ENCODE results near the gene COL27A1. TPM values are rescaled to one million over a fixed set of nuclear protein-coding genes. Genes with fewer than 3 reads are reported as not detected.

The COL27A1 gene
- total RNA-seq, 1 donor from 2014 or later, result 20.3 TPM

DNA sequence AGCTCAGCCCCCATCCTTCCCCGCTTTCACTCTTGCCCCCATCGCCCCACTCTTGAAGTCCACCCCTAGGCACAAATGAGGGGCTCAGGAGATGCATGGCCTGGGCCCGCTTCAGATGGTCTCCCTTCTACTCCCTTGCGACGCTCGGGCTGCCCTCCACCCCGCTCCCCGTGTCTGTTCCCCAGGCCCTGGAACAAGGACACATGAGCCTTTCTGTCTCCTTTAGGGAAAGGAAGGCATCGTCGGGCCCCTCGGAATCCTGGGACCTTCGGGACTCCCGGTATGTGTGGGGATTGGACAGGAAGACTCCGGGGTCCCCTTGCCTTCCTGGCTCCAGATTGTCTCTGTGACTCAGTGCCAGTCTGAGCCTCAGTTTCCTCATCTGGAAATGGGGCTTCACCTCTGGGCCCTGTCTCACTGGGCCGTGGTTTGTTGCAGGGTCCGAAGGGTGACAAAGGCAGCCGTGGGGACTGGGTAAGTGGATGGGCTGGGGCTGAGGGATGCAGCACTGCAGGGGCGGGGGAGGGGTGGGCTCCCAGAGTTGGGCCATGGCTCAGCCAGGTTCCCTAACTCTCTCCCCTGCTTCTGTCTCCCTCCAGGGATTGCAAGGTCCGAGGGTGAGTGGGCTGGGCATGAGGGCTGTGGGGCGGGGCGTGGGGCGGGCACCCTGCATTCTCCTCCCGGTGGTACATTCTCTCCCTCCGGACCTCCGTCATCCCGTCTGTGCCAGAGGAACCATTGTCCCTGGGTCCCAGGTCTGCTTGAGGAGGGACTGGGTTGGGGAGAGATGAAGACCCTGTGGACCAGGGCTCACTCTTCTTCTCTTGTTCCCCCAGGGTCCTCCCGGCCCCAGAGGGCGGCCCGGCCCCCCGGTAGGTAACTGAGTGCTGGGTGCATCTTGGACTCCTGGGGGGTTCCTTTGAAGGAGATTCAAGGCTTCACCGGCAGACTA, 145.8 kb downstream of the COL27A1 start:
- Mint-ChIP-seq H3K4me1 (peaks cover 4% of the 10 kb centered on the region), H3K36me3 (ENCODE audit: low read depth) (peaks cover 7% of the 10 kb centered on the region), H3K27me3 (ENCODE audit: low read depth) (no peaks in the 10 kb centered on the region), H3K9me3 (no peaks in the 10 kb centered on the region), H3K4me3 (no peak overlapping the region), H3K27ac (ENCODE audit: unreplicated experiment) (no peak overlapping the region)
- TF ChIP-seq, protein P1, sequence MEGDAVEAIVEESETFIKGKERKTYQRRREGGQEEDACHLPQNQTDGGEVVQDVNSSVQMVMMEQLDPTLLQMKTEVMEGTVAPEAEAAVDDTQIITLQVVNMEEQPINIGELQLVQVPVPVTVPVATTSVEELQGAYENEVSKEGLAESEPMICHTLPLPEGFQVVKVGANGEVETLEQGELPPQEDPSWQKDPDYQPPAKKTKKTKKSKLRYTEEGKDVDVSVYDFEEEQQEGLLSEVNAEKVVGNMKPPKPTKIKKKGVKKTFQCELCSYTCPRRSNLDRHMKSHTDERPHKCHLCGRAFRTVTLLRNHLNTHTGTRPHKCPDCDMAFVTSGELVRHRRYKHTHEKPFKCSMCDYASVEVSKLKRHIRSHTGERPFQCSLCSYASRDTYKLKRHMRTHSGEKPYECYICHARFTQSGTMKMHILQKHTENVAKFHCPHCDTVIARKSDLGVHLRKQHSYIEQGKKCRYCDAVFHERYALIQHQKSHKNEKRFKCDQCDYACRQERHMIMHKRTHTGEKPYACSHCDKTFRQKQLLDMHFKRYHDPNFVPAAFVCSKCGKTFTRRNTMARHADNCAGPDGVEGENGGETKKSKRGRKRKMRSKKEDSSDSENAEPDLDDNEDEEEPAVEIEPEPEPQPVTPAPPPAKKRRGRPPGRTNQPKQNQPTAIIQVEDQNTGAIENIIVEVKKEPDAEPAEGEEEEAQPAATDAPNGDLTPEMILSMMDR (conservative IDR thresholded peaks at IDR 0.05), result no peak
- DNase-seq (ENCODE audit: low read depth, low spot score), result no peak

DNA sequence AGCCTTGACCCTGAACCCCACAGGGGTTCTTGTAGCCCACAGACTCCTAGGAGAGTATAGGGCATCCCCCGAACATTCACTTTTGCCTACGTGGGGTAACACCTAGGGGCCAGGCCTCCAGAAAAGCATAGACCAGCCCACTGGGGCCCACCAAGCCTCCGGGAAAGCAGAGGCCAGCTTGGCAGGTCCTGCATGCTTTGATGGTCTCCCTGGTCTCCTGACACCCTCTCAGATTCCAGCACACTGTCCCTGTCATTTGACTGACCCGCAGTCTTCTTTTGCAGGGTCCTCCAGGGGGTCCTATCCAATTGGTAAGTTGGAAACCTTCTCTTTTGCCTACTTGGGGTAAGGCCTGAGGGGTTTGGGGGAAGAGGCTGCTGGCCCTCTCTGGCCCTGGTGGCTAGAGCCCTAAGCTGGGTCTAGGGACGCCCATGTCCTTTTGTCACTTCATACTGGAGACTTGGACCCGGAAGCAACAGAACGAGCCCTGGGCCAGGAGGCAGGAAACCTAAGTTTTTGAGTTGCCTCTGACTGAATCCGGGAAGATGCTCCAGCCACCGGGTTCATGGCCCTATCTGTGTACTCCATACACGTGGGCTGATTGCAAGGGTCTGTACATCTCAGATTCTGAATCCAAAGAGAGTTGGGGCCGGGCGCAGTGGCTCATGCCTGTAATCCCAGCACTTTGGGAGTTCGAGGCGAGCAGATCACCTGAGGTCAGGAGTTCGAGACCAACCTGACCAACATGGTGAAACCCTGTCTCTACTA, 146.6 kb downstream of the COL27A1 start:
- H3K27ac Mint-ChIP-seq (ENCODE audit: unreplicated experiment), result no peak overlapping the region
- TF ChIP-seq, protein P1 (conservative IDR thresholded peaks at IDR 0.05), result no peak
- H3K36me3 Mint-ChIP-seq (ENCODE audit: low read depth), result peaks cover 6% of the 10 kb centered on the region
- no peaks in the 10 kb centered on the region for H3K9me3 Mint-ChIP-seq
- peaks cover 4% of the 10 kb centered on the region for H3K4me1 Mint-ChIP-seq
- no peak overlapping the region for H3K4me3 Mint-ChIP-seq
- no peaks in the 10 kb centered on the region for H3K27me3 Mint-ChIP-seq (ENCODE audit: low read depth)
- DNase-seq (ENCODE audit: low read depth, low spot score), result no peak

DNA sequence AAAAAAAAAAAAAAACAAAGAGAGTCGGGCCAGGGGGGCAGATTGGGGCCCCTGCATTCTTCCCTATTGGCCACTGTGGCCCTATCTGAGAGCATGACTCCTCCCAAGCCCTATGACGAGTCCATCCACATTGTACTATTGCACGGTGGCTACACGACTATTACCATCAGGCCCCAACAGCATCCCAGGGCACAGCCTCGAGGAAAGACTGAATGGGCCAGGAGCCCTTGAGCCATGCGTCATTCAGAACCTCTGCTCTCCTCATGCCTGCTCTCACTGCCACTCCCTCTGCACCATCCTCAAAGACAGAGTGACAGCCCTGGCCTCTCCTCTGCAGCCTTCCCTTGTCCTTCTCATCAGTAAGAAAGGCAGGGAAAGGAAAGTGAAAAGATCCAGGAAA, 147.4 kb downstream of the COL27A1 start:
- no peak overlapping the region for H3K4me3 Mint-ChIP-seq
- peaks cover 4% of the 10 kb centered on the region for H3K4me1 Mint-ChIP-seq
- TF ChIP-seq, protein P1 (conservative IDR thresholded peaks at IDR 0.05), result no peak
- H3K27me3 Mint-ChIP-seq (ENCODE audit: low read depth), result no peaks in the 10 kb centered on the region
- peaks cover 2% of the 10 kb centered on the region for H3K36me3 Mint-ChIP-seq (ENCODE audit: low read depth)
- H3K27ac Mint-ChIP-seq (ENCODE audit: unreplicated experiment), result peak overlapping the region; percentile 62
- DNase-seq (ENCODE audit: low read depth, low spot score), result no peak
- no peaks in the 10 kb centered on the region for H3K9me3 Mint-ChIP-seq

DNA sequence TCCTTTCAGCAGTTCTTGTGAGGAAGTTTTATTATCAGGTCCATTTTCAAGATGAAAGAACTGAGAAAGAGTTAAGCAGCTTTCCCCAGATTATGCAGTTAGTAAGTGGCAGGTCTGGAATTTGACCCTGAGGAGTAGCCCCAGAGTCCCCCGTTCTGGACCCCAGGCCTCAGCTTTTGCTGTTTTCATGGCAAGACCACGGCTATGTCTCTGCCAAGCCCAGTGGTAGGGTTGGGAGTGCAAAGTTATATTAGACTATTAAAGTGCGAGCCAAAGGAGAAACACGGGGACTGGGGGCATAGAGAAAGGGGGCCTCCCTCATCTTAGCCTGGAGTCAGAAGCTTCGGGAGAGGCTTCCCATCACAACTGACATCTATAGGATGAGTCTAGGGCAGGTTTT, 148.2 kb downstream of the COL27A1 start:
- Mint-ChIP-seq H3K4me1 (peaks cover 4% of the 10 kb centered on the region), H3K36me3 (ENCODE audit: low read depth) (peaks cover under 1% of the 10 kb centered on the region), H3K4me3 (no peak overlapping the region), H3K27ac (ENCODE audit: unreplicated experiment) (no peak overlapping the region), H3K9me3 (no peaks in the 10 kb centered on the region), H3K27me3 (ENCODE audit: low read depth) (no peaks in the 10 kb centered on the region)
- TF ChIP-seq, protein P1 (conservative IDR thresholded peaks at IDR 0.05), result no peak
- DNase-seq (ENCODE audit: low read depth, low spot score), result no peak

DNA sequence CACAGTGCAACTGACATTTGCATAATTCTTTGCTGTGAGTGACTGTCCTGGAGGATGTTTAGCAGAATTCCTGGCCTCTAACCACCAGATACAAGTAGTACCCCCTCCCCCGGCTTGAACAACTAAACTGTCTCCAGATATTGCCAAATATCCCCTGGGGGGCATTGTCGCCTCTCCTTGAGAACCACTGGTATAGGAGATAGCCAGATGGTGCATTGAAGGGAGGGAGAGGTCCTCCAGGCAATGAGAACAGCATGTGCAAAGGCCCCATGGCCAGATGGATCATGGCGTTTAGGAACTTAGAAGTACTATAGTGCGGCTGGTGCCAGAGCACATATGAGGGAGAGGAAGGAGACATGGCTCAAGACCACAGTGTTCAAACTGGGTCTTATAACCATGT, 148.6 kb downstream of the COL27A1 start:
- TF ChIP-seq, protein P1 (conservative IDR thresholded peaks at IDR 0.05), result no peak
- H3K36me3 Mint-ChIP-seq (ENCODE audit: low read depth), result no peaks in the 10 kb centered on the region
- H3K27me3 Mint-ChIP-seq (ENCODE audit: low read depth), result no peaks in the 10 kb centered on the region
- peaks cover 4% of the 10 kb centered on the region for H3K4me1 Mint-ChIP-seq
- H3K27ac Mint-ChIP-seq (ENCODE audit: unreplicated experiment), result no peak overlapping the region
- no peaks in the 10 kb centered on the region for H3K9me3 Mint-ChIP-seq
- no peak overlapping the region for H3K4me3 Mint-ChIP-seq
- no peak for DNase-seq (ENCODE audit: low read depth, low spot score)
